ENCODE data around the gene CLCF1.
A peak's percentile ranks its signal among the peaks of the same experiment; 100 is the strongest.

Gene CLCF1

GRCh38 chr11:67395555-67396258 lies 22.3 kb upstream of the CLCF1 start:
- DNase-seq = no peak

GRCh38 chr11:67393990-67394389 lies 20.6 kb upstream of the CLCF1 start:
- DNase-seq = no peak

DNA sequence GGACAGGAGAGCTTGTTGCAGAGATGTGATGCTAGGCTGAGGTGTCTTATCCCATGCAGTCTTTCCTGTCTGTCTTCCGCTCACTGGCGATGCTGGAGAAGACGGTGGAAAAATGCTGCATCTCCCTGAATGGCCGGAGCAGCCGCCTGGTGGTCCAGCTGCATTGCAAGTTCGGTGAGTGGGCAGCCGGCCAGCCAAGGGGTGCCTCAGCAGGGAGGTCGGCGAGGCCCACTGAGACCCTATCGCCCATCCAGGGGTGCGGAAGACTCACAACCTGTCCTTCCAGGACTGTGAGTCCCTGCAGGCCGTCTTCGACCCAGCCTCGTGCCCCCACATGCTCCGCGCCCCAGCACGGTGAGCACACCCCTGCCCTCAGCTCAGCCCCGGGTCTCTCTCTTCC lies 20.0 kb upstream of the CLCF1 start:
- no peak for DNase-seq

GRCh38 chr11:67392183-67392715 lies 18.9 kb upstream of the CLCF1 start:
- DNase-seq = no peak

- DNase-seq = peak; percentile 90
Observed at GRCh38 chr11:67391304-67392182, 18.1 kb upstream of the CLCF1 start, which contains the start of gene RAD9A. Gene RAD9A, plus strand, starts transcription at chr11:67391986. Its CDS starts 59 bp downstream, at chr11:67392045.

DNA sequence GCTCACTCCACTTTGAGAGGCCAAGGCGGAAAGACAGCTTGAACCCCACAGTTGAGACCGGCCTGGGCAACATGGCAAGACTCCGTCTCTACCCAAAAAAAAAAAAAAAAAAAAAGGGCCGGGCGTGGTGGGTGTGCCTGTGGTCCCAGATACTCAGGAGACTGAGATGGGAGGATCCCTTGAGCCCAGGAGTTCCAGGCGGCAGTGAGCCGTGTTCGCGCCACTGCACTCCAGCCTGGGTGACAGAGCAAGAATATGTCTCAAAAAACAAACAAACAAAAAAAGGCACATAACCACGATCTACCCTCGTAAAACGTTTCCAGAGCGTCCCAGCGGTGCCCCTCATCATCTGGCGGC lies 17.5 kb upstream of the CLCF1 start:
- no peak for DNase-seq

DNA sequence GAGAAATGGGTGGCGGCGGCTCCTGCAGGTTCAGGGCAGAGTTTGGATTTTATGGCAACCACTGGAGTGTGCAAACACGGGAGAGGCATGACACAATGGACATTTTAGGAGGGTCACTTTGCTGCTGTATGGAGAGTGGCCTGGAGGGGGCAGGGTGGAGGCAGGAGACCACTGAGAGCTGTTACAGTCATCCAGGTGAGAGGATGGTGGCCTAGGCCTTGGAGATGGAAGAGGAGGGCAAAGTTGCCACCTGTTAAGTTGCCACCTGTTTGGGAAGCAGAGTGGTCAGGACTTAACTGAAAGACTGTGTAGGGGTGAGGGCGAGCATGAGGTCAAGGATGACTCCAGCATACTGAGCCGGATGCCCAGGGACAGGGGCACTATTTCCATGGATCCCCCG lies 16.1 kb upstream of the CLCF1 start:
- DNase-seq = peak; percentile 39

DNA sequence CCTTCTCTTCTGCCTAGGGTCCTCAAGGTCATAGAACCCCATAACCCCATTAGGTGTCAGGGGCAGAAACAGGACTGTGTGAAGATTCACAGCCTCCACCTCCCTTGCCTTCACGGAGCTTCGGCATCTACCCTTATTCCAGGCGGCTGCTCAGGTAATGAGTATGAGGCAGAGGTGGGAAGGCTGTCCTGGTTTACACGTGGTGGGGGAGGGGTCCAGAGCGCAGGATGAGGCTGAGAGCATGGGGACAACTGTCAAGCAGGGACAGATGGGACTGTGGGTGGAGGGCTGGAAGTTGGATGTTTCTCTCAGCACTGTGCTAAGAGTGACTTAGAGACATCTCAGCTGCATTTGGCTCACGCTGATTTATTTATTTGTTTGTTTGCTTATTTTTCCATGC lies 14.1 kb upstream of the CLCF1 start:
- DNase-seq = no peak

DNA sequence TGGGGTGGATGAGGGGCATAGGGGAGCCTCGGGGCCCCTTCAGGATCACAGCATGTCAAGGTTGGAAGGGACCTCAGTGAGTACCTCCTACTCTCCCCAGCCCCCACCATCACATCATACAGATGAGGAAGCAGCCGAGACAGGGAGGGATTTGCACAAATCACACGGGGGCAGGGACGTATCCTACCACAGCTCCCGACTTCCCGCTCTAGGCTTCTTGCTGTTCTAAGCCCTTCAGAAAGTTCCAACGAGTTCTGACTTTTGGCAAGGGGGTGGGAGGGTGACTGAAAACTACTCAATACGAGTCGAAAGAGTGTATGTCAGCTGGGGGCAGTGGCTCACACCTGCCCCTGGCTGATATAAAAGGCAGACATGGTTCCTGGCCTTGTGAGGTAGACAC lies 13.7 kb upstream of the CLCF1 start:
- no peak for DNase-seq

- no peak for DNase-seq
Observed at GRCh38 chr11:67384851-67385366, 11.5 kb upstream of the CLCF1 start.

DNA sequence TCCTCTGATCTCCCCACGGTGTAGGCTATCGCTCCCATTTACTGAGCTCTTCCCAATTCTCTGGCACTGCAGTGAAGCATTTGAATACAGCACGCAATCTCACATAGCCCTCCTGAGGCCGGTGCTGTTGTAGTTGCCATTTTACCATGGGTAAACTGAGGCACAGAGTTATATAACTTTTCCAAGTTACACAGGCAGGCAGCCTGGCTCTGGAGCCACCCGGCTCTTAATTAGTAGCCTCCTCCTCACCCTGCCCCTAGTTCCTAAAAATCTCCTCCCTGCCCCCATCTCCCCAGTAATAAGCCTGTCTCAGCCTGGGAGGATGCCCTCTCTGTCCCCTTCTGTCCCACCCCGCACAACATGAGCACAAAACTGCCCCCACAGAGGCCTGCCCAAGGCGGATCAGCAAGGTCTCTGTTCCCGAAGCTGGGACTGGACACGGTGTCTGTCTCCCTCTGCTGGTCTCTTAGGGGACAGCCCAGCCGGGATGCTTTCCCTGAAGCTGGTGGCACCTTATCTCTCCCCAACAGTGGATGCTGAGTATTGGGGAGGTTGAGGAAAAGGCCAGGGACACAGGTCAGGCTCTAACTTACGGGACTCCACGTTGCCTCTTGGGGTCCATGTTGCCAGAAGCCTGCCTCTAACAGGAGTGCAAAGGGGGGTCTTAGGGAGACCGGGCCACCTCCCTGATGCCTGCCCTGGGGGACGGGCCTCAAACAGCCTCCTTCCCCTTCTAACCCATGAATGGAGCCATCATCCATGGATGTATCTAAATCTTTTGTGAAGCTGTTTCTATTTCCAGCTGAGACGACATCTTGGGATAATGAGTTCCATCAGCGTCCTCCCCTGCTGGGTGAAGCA lies 9.1 kb upstream of the CLCF1 start:
- peak; percentile 73 for DNase-seq

- DNase-seq = no peak
Observed at GRCh38 chr11:67381244-67381972, 8.0 kb upstream of the CLCF1 start.

DNA sequence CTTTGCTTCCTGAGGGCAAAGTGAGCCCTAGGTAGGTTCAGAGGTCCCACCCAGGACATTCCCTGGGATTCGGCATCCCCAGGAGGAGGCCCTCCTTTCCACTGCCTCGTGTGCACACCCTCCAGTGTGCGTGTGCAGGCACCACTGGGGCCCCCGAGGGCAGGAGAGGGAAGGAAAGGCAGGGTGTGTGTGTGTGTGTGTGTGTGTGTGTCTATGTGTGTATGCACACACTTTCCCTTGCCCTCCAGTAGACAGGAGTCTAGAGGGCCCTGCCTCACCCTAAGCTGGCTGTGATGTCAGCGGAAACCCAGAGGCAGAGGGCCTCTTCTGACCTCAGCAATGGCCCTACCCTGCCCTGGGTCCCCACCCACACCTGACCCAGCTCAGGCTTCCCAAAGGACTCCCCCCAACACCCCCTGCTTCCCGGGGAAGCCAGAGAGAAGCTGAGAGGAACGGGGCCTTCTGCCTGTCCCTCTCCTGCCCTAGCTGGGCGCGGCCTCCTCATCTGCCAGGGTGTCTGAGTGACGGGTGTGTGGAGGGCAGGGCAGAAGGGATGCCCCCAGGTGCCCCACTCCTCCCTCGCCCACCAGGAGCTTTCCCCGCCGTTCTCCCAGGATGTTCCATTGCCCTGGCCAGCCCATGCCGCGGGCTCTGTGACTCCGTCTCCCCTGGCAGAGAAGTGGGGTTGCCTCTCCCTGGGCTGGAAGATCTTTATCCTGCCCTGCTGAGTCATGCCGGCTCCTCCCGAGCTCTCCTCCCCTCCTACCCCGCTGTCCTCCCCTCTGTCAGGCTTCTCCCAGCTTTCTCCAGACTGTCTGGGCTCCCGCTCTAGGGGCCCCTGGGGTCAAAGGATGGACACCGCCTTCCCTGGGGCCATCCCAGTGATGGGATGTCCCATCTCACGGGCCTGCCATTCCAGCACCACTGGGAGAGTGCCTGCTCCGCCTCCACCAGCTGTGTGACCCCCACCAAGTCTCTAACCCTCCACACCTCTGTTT lies 6.0 kb upstream of the CLCF1 start:
- DNase-seq = no peak

- DNase-seq = no peak
Observed at GRCh38 chr11:67378544-67378943, 5.1 kb upstream of the CLCF1 start.

- no peak for DNase-seq
Observed at GRCh38 chr11:67376873-67377808, 3.7 kb upstream of the CLCF1 start.

GRCh38 chr11:67376063-67376820 lies 2.8 kb upstream of the CLCF1 start:
- DNase-seq = no peak

DNA sequence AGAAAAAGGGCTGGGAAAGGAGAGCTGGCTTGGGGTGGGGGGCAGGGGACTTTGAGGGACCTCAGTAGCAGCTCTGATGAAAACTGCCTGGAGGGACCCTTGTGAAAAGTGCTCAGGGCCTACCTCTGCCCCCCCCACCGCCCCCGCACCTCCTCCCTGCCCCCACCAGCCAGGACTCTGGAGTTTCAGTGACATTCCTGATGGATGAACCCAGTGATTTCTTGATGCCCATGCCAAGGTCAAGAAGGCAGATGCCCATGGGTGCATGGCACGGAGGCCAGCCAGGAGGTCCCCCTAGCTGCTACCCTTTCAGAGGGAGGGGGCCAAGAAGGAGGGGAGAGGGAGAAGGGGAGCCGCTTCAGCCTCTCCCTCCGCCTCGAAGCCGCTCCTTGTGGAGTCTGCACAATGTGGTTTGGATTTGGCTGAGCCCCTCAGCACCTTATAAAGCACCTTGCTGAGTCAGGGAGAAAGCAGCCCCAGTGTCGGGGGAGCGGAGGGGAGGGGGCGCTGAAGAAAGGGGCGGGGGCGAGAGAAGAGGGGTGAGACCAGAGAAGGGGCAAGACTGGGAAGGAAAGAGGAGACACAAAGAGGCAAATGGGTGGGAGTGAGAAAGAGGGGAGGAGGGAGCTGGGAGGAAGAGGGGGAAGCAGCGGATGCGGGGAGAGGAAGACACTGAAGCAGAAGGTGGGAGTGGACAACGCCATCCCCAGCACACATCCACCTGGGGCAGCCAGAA lies 2.1 kb upstream of the CLCF1 start:
- DNase-seq = no peak

Data from effector CD8-positive, alpha-beta T cell (primary cell).